Neuronal stem cell (in vitro differentiated cells): Measurements from ENCODE around the gene GGA3.

ENCODE experiments used
- DNase-seq: peaks from one replicate; pipeline ENCODE4 v3.0.0-alpha.2; 2013; ENCODE audit warnings: low spot score
- H2AFZ ChIP-seq: one replicate; pipeline ENCODE4 v1.6.1; 2013; ENCODE audit warnings: mild to moderate bottlenecking, low read length, inconsistent platforms
- H2AK5ac ChIP-seq: 2 replicates; pipeline ENCODE4 v1.6.1; 2013; ENCODE audit warnings: low read depth, mild to moderate bottlenecking, inconsistent platforms, low read length, moderate library complexity, mixed read lengths
- H2BK120ac ChIP-seq: 2 replicates; pipeline ENCODE4 v1.6.1; 2013; ENCODE audit warnings: low read depth, mild to moderate bottlenecking, inconsistent platforms, low read length, moderate library complexity, mixed read lengths
- H2BK12ac ChIP-seq: one replicate; pipeline ENCODE4 v1.6.1; 2013; ENCODE audit warnings: low read length, inconsistent platforms
- H2BK15ac ChIP-seq: 2 replicates; pipeline ENCODE4 v1.6.1; 2013; ENCODE audit warnings: mild to moderate bottlenecking, low read length, inconsistent platforms, mixed read lengths
- H2BK5ac ChIP-seq: one replicate; pipeline ENCODE4 v1.6.1; 2013; ENCODE audit warnings: inconsistent platforms, mild to moderate bottlenecking, low read length, moderate library complexity
- H3K14ac ChIP-seq: one replicate; pipeline ENCODE4 v1.6.1; 2013; ENCODE audit warnings: low read length, inconsistent platforms
- H3K18ac ChIP-seq: 2 replicates; pipeline ENCODE4 v1.6.1; 2013; ENCODE audit warnings: low read length, inconsistent platforms
- H3K23ac ChIP-seq: 2 replicates; pipeline ENCODE4 v1.6.1; 2013; ENCODE audit warnings: low read depth, mild to moderate bottlenecking, mixed read lengths, low read length, inconsistent platforms; ENCODE audit not compliant: poor library complexity
- H3K27ac ChIP-seq: replicated peaks from 3 replicates; pipeline ENCODE4 v1.5.1; 2013; ENCODE audit warnings: low read length, inconsistent platforms
- H3K27me3 ChIP-seq, 3 experiments: 2 replicates each; pipeline ENCODE4 v1.6.1; 2013; ENCODE audit warnings: low read length in 3 of 3, mild to moderate bottlenecking in 2 of 3, inconsistent platforms in 1 of 3, low read depth in 1 of 3, mixed read lengths in 1 of 3, moderate library complexity in 1 of 3; ENCODE audit not compliant: control insufficient read depth in 3 of 3, insufficient read depth in 3 of 3
- H3K36me3 ChIP-seq, 2 donors: replicated peaks in 1 of 2; 2 replicates each; pipeline ENCODE4 v1.6.1; 2013; ENCODE audit warnings: low read length in 2 of 2; ENCODE audit not compliant: control insufficient read depth in 2 of 2, insufficient read depth in 2 of 2
- H3K4ac ChIP-seq: 2 replicates; pipeline ENCODE4 v1.6.1; 2013; ENCODE audit warnings: inconsistent platforms, mild to moderate bottlenecking, low read length, moderate library complexity
- H3K4me1 ChIP-seq, 2 donors: 1 replicate in 1 of 2; 2 replicates in 1 of 2; pipeline ENCODE4 v1.6.1; 2013; ENCODE audit warnings: low read length in 2 of 2, low read depth in 1 of 2; ENCODE audit not compliant: control insufficient read depth in 2 of 2, insufficient read depth in 1 of 2
- H3K4me2 ChIP-seq: one replicate; pipeline ENCODE4 v1.6.1; 2013; ENCODE audit warnings: mild to moderate bottlenecking, low read length, inconsistent platforms; ENCODE audit not compliant: insufficient read depth, poor library complexity, severe bottlenecking
- H3K4me3 ChIP-seq, 2 donors: 2 replicates each; pipeline ENCODE4 v1.5.1; 2013; ENCODE audit warnings: low read length in 2 of 2, mild to moderate bottlenecking in 2 of 2, inconsistent platforms in 1 of 2, moderate library complexity in 1 of 2
- H3K79me1 ChIP-seq: one replicate; pipeline ENCODE4 v1.6.1; 2013; ENCODE audit warnings: low read depth, mild to moderate bottlenecking, inconsistent platforms, low read length, moderate library complexity
- H3K9ac ChIP-seq: one replicate; pipeline ENCODE4 v1.6.1; 2013; ENCODE audit warnings: mild to moderate bottlenecking, low read depth, low read length, inconsistent platforms; ENCODE audit not compliant: poor library complexity
- H3K9me3 ChIP-seq, 2 donors: replicated peaks in 1 of 2; 2 replicates each; pipeline versions ENCODE3 to v1.6.1; 2013; ENCODE audit warnings: low read length in 2 of 2, mild to moderate bottlenecking in 2 of 2, inconsistent platforms in 1 of 2, low read depth in 1 of 2, mixed read lengths in 1 of 2, moderate library complexity in 1 of 2; ENCODE audit not compliant: control insufficient read depth in 2 of 2, insufficient read depth in 1 of 2
- H4K8ac ChIP-seq: one replicate; pipeline ENCODE4 v1.6.1; 2013; ENCODE audit warnings: low read depth, mild to moderate bottlenecking, inconsistent platforms, low read length, moderate library complexity
- H4K91ac ChIP-seq: one replicate; pipeline ENCODE4 v1.6.1; 2013; ENCODE audit warnings: low read length, low read depth, mild to moderate bottlenecking, inconsistent platforms; ENCODE audit not compliant: poor library complexity
- WGBS, 2 donors: extraction: QIAGEN DNeasy Blood & Tissue Kit; methylation state at CpG; one replicate each; pipeline ENCODE4 v1.1.7; 2013; ENCODE audit warnings: missing lambda C conversion rate in 2 of 2, mixed read lengths in 1 of 2; ENCODE audit not compliant: insufficient read length in 2 of 2, insufficient replicate concordance in 1 of 2; ENCODE audit errors: extremely low coverage in 2 of 2; 5-methylcytosine and 5-hydroxymethylcytosine counted together

The GGA3 gene

GRCh38 chr17:75237100-75238014, 24.0 kb downstream of the GGA3 start:
- Histone ChIP-seq H2AK5ac (no peak overlapping the region), H3K4ac (no peak overlapping the region), H3K14ac (no peak overlapping the region), H2BK12ac (no peak overlapping the region), H3K23ac (no peak overlapping the region), H3K4me2 (no peak overlapping the region), H2AFZ (no peak overlapping the region), H3K4me3 (no peak overlapping the region), H3K36me3 (peaks cover 61 to 94% of the 10 kb centered on the region in 2 donors), H3K4me1 (peaks cover 0 to 8% of the 10 kb centered on the region in 2 donors), H2BK15ac (no peak overlapping the region), H3K18ac (no peak overlapping the region), H4K91ac (no peak overlapping the region), H4K8ac (no peak overlapping the region), H3K9ac (no peak overlapping the region), H3K9me3 (no peaks in the 10 kb centered on the region), H2BK5ac (no peak overlapping the region), H3K79me1 (no peaks in the 10 kb centered on the region), H3K27ac (no peak overlapping the region), H2BK120ac (no peak overlapping the region), H3K27me3 (no peaks in the 10 kb centered on the region)
- no CpG with 5 or more reads among the region's 12 CpGs for WGBS, 2 donors
- no peak for DNase-seq

GRCh38 chr17:75232786-75233185, 28.6 kb downstream of the GGA3 start:
- H3K4me3 ChIP-seq = no peak overlapping the region
- no peak overlapping the region for H3K4me2 ChIP-seq
- H3K9me3 ChIP-seq = no peaks in the 10 kb centered on the region
- WGBS, 2 donors = no CpG with 5 or more reads among the region's 13 CpGs
- no peak overlapping the region for H3K9ac ChIP-seq
- H2AFZ ChIP-seq = no peak overlapping the region
- H2BK12ac ChIP-seq = no peak overlapping the region
- H2BK5ac ChIP-seq = no peak overlapping the region
- no peak overlapping the region for H3K14ac ChIP-seq
- H3K27me3 ChIP-seq = no peaks in the 10 kb centered on the region
- no peak overlapping the region for H2AK5ac ChIP-seq
- no peak overlapping the region for H2BK15ac ChIP-seq
- H3K4ac ChIP-seq = no peak overlapping the region
- no peak overlapping the region for H3K18ac ChIP-seq
- no peak overlapping the region for H2BK120ac ChIP-seq
- no peak overlapping the region for H4K8ac ChIP-seq
- peaks cover 58 to 95% of the 10 kb centered on the region in 2 donors for H3K36me3 ChIP-seq
- DNase-seq = no peak
- H3K23ac ChIP-seq = no peak overlapping the region
- H3K4me1 ChIP-seq = no peaks in the 10 kb centered on the region
- no peak overlapping the region for H4K91ac ChIP-seq
- peaks cover 3% of the 10 kb centered on the region for H3K79me1 ChIP-seq
- no peak overlapping the region for H3K27ac ChIP-seq

GRCh38 chr17:75231741-75232464, 29.5 kb downstream of the GGA3 start:
- no peak overlapping the region for H3K4ac ChIP-seq
- no peak overlapping the region for H4K8ac ChIP-seq
- H3K4me2 ChIP-seq = no peak overlapping the region
- no peaks in the 10 kb centered on the region for H3K9me3 ChIP-seq
- H2AFZ ChIP-seq = no peak overlapping the region
- H3K18ac ChIP-seq = no peak overlapping the region
- no peak overlapping the region for H2AK5ac ChIP-seq
- H3K27ac ChIP-seq = no peak overlapping the region
- H2BK12ac ChIP-seq = no peak overlapping the region
- no peak overlapping the region for H3K9ac ChIP-seq
- no peak overlapping the region for H2BK15ac ChIP-seq
- no peaks in the 10 kb centered on the region for H3K27me3 ChIP-seq
- peaks cover 53 to 95% of the 10 kb centered on the region in 2 donors for H3K36me3 ChIP-seq
- DNase-seq = no peak
- H4K91ac ChIP-seq = no peak overlapping the region
- no peak overlapping the region for H2BK120ac ChIP-seq
- H2BK5ac ChIP-seq = no peak overlapping the region
- no CpG with 5 or more reads among the region's 18 CpGs for WGBS, 2 donors
- H3K23ac ChIP-seq = no peak overlapping the region
- no peak overlapping the region for H3K14ac ChIP-seq
- H3K4me1 ChIP-seq = no peaks in the 10 kb centered on the region
- peaks cover 3% of the 10 kb centered on the region for H3K79me1 ChIP-seq
- no peak overlapping the region for H3K4me3 ChIP-seq

- peaks cover 56 to 95% of the 10 kb centered on the region in 2 donors for H3K36me3 ChIP-seq
- no peaks in the 10 kb centered on the region for H3K27me3 ChIP-seq
- H3K4me1 ChIP-seq = no peaks in the 10 kb centered on the region
- no peak overlapping the region for H3K4me2 ChIP-seq
- H3K9me3 ChIP-seq = no peaks in the 10 kb centered on the region
- no peak overlapping the region for H3K4ac ChIP-seq
- peaks cover 3% of the 10 kb centered on the region for H3K79me1 ChIP-seq
- no peak overlapping the region for H2AFZ ChIP-seq
- H2AK5ac ChIP-seq = no peak overlapping the region
- H3K23ac ChIP-seq = no peak overlapping the region
- no peak overlapping the region for H3K4me3 ChIP-seq
- no peak overlapping the region for H2BK12ac ChIP-seq
- WGBS, 2 donors = no CpG with 5 or more reads among the region's 8 CpGs
- no peak overlapping the region for H3K18ac ChIP-seq
- H3K27ac ChIP-seq = no peak overlapping the region
- H4K91ac ChIP-seq = no peak overlapping the region
- H4K8ac ChIP-seq = no peak overlapping the region
- H2BK120ac ChIP-seq = peak overlapping the region; percentile 43
- H2BK5ac ChIP-seq = no peak overlapping the region
- no peak overlapping the region for H2BK15ac ChIP-seq
- DNase-seq = no peak
- peak overlapping the region; percentile 74 for H3K9ac ChIP-seq
- H3K14ac ChIP-seq = no peak overlapping the region
These were observed 30.3 kb downstream of the GGA3 start for GRCh38 chr17:75231071-75231470.
